ENCODE results near the gene DCAKD.

DCAKD gene

DNA sequence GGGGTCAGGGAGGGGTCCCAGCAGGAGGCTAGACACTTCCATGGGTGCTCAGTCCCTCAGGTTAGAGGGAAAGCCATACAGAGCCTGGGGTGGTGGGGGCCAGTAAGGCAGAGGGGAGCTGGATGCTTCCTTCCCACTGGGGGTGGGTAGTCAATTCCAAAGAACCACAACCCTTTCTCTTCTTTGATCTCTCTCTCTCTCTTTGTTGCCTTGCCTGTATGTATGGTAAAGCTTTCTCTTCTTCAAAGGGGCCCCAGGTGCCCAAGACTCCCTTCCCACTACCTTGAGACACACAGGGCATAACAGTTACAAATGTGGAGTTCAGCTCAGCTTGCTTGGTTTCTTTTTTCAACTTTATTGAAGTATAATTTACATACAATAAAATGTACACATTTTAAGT, 52.8 kb downstream of the DCAKD start:
- H3K9me3 ChIP-seq (ENCODE audit: low read depth, low read length), result no peaks in the 10 kb centered on the region
- DNase-seq (ENCODE audit: low read depth, low spot score), result no peak
- no peak for TF ChIP-seq EZH2 (IDR thresholded peaks at IDR 0.05)
- no peak for TF ChIP-seq FOXP2 (optimal IDR thresholded peaks at IDR 0.05; ENCODE audit: control extremely low read depth, extremely low read length, insufficient read depth)
- TF ChIP-seq POLR2AphosphoS5 (IDR thresholded peaks at IDR 0.05; ENCODE audit: borderline replicate concordance, low read depth, low read length), result no peak
- no peaks in the 10 kb centered on the region for H3K36me3 ChIP-seq (ENCODE audit: insufficient read depth, low read length)
- no peak overlapping the region for H3K27ac ChIP-seq
- no peak overlapping the region for H3K4me3 ChIP-seq
- H3K9ac ChIP-seq (ENCODE audit: insufficient read length), result no peak overlapping the region

DNA sequence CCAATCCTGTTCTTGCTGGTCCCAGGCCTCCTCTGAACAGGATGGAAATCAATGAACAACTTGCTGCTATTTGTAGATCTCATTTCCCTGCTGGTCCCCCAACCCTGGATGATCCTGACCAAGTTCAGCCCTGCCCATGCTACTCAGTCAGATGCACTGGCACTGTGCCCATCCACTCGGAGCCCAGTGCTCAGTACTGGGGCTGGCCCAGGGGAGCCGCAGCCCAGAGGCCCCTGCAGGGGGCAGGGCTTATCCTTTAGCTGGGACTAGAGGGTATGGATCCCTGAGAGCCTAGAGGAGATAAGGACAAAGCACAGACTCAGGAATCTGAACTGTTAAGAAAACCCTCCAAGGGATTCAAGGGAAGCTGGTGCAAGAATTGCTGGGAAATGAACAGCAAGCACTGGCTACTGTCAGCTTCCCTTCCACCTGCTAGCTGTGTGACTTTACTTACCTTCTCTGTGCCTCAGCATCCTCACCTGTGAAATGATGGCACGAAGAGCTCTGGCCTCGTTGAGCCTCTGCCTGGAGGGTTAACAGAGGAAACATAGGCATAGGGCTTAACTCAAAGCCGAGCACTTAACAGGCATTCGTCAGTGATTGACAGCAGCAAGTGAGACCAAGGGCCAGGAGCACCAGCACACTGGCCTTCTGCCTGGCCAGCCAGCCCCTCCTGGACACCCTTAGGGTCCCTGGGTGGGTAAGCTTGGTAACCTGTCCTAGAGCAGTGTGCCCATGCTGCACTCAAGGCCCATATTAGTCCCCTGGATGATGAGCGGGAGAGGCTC, 53.5 kb downstream of the DCAKD start:
- Histone ChIP-seq H3K27ac (no peak overlapping the region), H3K4me3 (no peak overlapping the region), H3K9ac (ENCODE audit: insufficient read length) (no peak overlapping the region), H3K36me3 (ENCODE audit: insufficient read depth, low read length) (no peaks in the 10 kb centered on the region), H3K9me3 (ENCODE audit: low read depth, low read length) (no peaks in the 10 kb centered on the region)
- TF ChIP-seq POLR2AphosphoS5 (IDR thresholded peaks at IDR 0.05; ENCODE audit: borderline replicate concordance, low read depth, low read length), result no peak
- no peak for TF ChIP-seq FOXP2 (optimal IDR thresholded peaks at IDR 0.05; ENCODE audit: control extremely low read depth, extremely low read length, insufficient read depth)
- TF ChIP-seq EZH2 (IDR thresholded peaks at IDR 0.05), result no peak
- DNase-seq (ENCODE audit: low read depth, low spot score), result no peak

- no peak overlapping the region for H3K9ac ChIP-seq (ENCODE audit: insufficient read length)
- H3K4me3 ChIP-seq, result no peak overlapping the region
- H3K36me3 ChIP-seq (ENCODE audit: insufficient read depth, low read length), result no peaks in the 10 kb centered on the region
- H3K27ac ChIP-seq, result no peak overlapping the region
- TF ChIP-seq FOXP2 (optimal IDR thresholded peaks at IDR 0.05; ENCODE audit: control extremely low read depth, extremely low read length, insufficient read depth), result no peak
- TF ChIP-seq EZH2 (IDR thresholded peaks at IDR 0.05), result no peak
- TF ChIP-seq POLR2AphosphoS5 (IDR thresholded peaks at IDR 0.05; ENCODE audit: borderline replicate concordance, low read depth, low read length), result no peak
- DNase-seq (ENCODE audit: low read depth, low spot score), result no peak
- no peaks in the 10 kb centered on the region for H3K9me3 ChIP-seq (ENCODE audit: low read depth, low read length)
Observed at GRCh38 chr17:44996304-44996703, 55.1 kb downstream of the DCAKD start.

GRCh38 chr17:44995436-44996001, 55.9 kb downstream of the DCAKD start:
- Histone ChIP-seq H3K9ac (ENCODE audit: insufficient read length) (no peak overlapping the region), H3K4me3 (no peak overlapping the region), H3K27ac (no peak overlapping the region), H3K9me3 (ENCODE audit: low read depth, low read length) (no peaks in the 10 kb centered on the region), H3K36me3 (ENCODE audit: insufficient read depth, low read length) (no peaks in the 10 kb centered on the region)
- no peak for DNase-seq (ENCODE audit: low read depth, low spot score)
- TF ChIP-seq FOXP2 (optimal IDR thresholded peaks at IDR 0.05; ENCODE audit: control extremely low read depth, extremely low read length, insufficient read depth), result no peak
- no peak for TF ChIP-seq EZH2 (IDR thresholded peaks at IDR 0.05)
- no peak for TF ChIP-seq POLR2AphosphoS5 (IDR thresholded peaks at IDR 0.05; ENCODE audit: borderline replicate concordance, low read depth, low read length)

GRCh38 chr17:44992242-44992939, 59.0 kb downstream of the DCAKD start:
- no peak for DNase-seq (ENCODE audit: low read depth, low spot score)
- Histone ChIP-seq H3K9me3 (ENCODE audit: low read depth, low read length) (no peaks in the 10 kb centered on the region), H3K9ac (ENCODE audit: insufficient read length) (no peak overlapping the region), H3K4me3 (no peak overlapping the region), H3K27ac (no peak overlapping the region), H3K36me3 (ENCODE audit: insufficient read depth, low read length) (no peaks in the 10 kb centered on the region)
- TF ChIP-seq POLR2AphosphoS5 (IDR thresholded peaks at IDR 0.05; ENCODE audit: borderline replicate concordance, low read depth, low read length), result no peak
- TF ChIP-seq EZH2 (IDR thresholded peaks at IDR 0.05), result no peak
- TF ChIP-seq FOXP2 (optimal IDR thresholded peaks at IDR 0.05; ENCODE audit: control extremely low read depth, extremely low read length, insufficient read depth), result no peak

DNA sequence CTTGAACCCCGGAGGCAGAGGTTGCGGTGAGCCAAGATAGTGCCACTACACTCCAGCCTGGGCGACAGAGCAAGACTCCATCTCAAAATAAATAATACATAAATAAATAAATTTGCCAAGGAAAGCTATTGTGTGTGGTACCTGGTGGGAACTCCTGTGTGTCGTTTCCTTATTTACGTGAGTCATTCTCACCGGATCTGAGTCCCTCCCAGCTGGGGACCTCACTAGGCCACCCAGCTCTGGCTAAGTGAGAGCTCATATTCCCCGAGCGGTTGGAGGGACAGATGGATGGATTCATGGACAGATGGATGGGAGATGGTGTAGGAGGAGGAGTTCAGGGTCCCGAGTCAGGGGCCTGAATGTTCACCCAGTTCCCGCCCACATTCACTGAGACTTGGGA, 60.4 kb downstream of the DCAKD start:
- no peaks in the 10 kb centered on the region for H3K36me3 ChIP-seq (ENCODE audit: insufficient read depth, low read length)
- TF ChIP-seq FOXP2 (optimal IDR thresholded peaks at IDR 0.05; ENCODE audit: control extremely low read depth, extremely low read length, insufficient read depth) (no peak), POLR2AphosphoS5 (IDR thresholded peaks at IDR 0.05; ENCODE audit: borderline replicate concordance, low read depth, low read length) (no peak), EZH2 (IDR thresholded peaks at IDR 0.05) (no peak)
- no peak for DNase-seq (ENCODE audit: low read depth, low spot score)
- no peaks in the 10 kb centered on the region for H3K9me3 ChIP-seq (ENCODE audit: low read depth, low read length)
- H3K9ac ChIP-seq (ENCODE audit: insufficient read length), result no peak overlapping the region
- no peak overlapping the region for H3K4me3 ChIP-seq
- no peak overlapping the region for H3K27ac ChIP-seq

DNA sequence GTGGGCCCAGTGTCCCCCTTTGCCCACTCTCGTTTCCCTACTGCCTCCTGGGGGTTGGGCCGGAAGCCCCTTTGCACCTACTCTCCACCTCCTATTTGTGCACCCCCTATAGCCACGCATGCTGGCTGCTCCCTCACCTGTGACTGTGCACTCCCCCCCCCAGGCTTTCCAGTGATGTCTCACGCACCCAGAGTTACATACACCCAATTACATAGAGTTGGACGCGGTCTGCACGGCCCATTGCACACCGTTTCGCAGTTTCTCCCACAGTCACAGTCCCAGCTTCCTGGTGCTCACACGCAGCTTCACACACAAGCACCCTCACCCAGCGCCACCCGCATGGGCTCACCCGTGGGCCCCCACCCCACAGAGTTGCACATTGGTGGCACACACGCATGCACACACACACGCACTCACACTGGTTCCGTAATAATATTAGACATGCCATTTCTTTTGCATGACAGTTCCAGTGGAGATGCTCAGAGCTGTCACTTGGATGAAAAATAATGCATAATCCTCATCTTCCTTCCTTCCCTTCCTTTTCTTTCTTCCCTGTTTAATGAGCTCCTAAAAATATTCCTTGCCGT, 61.8 kb downstream of the DCAKD start:
- TF ChIP-seq POLR2AphosphoS5 (IDR thresholded peaks at IDR 0.05; ENCODE audit: borderline replicate concordance, low read depth, low read length) (no peak), EZH2 (IDR thresholded peaks at IDR 0.05) (no peak), FOXP2 (optimal IDR thresholded peaks at IDR 0.05; ENCODE audit: control extremely low read depth, extremely low read length, insufficient read depth) (no peak)
- no peaks in the 10 kb centered on the region for H3K36me3 ChIP-seq (ENCODE audit: insufficient read depth, low read length)
- DNase-seq (ENCODE audit: low read depth, low spot score), result no peak
- H3K4me3 ChIP-seq, result no peak overlapping the region
- H3K27ac ChIP-seq, result no peak overlapping the region
- H3K9me3 ChIP-seq (ENCODE audit: low read depth, low read length), result no peaks in the 10 kb centered on the region
- no peak overlapping the region for H3K9ac ChIP-seq (ENCODE audit: insufficient read length)
